Prostate gland (tissue), 2 donors: Measurements from ENCODE around the gene SLC13A3.

ENCODE experiments used
- POLR2A ChIP-seq: fragments of 450-650 bp; IDR thresholded peaks from one replicate; pipeline ENCODE4 v1.6.1; 2016; ENCODE audit warnings: antibody characterized with exemption, mild to moderate bottlenecking
- POLR2AphosphoS5 ChIP-seq: sonication (generic); formaldehyde crosslinking; IDR thresholded peaks from one replicate; pipeline ENCODE4 v1.6.1; 2017; ENCODE audit warnings: antibody characterized with exemption
- TF ChIP-seq, protein P1 (sequence below), 4 experiments: fragments of 200-600 bp in 2 of 4; fragments of 450-650 bp in 2 of 4; sonication (generic) in 2 of 4; IDR thresholded peaks; 1 replicate in 3 of 4; 2 replicates in 1 of 4; pipeline ENCODE4 v1.5.1; 2016 to 2019; ENCODE audit warnings: antibody characterized with exemption in 4 of 4, mild to moderate bottlenecking in 2 of 4, moderate library complexity in 2 of 4

- TF ChIP-seq POLR2AphosphoS5 (no peak), POLR2A (no peak)
- TF ChIP-seq, protein P1, sequence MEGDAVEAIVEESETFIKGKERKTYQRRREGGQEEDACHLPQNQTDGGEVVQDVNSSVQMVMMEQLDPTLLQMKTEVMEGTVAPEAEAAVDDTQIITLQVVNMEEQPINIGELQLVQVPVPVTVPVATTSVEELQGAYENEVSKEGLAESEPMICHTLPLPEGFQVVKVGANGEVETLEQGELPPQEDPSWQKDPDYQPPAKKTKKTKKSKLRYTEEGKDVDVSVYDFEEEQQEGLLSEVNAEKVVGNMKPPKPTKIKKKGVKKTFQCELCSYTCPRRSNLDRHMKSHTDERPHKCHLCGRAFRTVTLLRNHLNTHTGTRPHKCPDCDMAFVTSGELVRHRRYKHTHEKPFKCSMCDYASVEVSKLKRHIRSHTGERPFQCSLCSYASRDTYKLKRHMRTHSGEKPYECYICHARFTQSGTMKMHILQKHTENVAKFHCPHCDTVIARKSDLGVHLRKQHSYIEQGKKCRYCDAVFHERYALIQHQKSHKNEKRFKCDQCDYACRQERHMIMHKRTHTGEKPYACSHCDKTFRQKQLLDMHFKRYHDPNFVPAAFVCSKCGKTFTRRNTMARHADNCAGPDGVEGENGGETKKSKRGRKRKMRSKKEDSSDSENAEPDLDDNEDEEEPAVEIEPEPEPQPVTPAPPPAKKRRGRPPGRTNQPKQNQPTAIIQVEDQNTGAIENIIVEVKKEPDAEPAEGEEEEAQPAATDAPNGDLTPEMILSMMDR (IDR thresholded peaks at IDR 0.05): no peak
These were observed 32.8 kb downstream of the SLC13A3 start for GRCh38 chr20:46618316-46619100.
